ENCODE measurements around the gene PRKCZ. TPM values are rescaled to one million over a fixed set of nuclear protein-coding genes. Genes with fewer than 3 reads are reported as not detected.

PRKCZ gene
- polyA plus RNA-seq, 1 of the 3 experiments (the other 2 are of a cell fraction): 24.2 TPM

- Histone ChIP-seq H3K4me3 (ENCODE audit: low read depth in 2 of 2, low read length in 1 of 2) (peak overlapping the region in 1 of 2 experiments; percentile 40; a peak in 1 of 4 replicates), H3K4me2 (peak overlapping the region; percentile 83), H3K27me3 (ENCODE audit: insufficient read depth) (no peaks in the 10 kb centered on the region)
These were observed 140.3 kb downstream of the PRKCZ start for GRCh38 chr1:2190491-2190976.

GRCh38 chr1:2192031-2192995 lies 142.1 kb downstream of the PRKCZ start:
- Histone ChIP-seq H3F3A (replicated peaks; ENCODE audit: insufficient read depth) (peaks cover 4% of the 10 kb centered on the region), H3K4me1 (ENCODE audit: control insufficient read depth in 1 of 2, insufficient read depth in 2 of 2, low read depth in 1 of 2, low read length in 1 of 2) (peaks cover 0 to 42% of the 10 kb centered on the region in 2 experiments; a peak in 1 of 4 replicates), H3K9me3 (no peaks in the 10 kb centered on the region), H3K27ac (ENCODE audit: low read depth in 2 of 2, low read length in 1 of 2) (peak overlapping the region in 1 of 2 experiments; percentile 3; a peak in 1 of 4 replicates), H3K9me2 (no peaks in the 10 kb centered on the region), H3K79me2 (ENCODE audit: insufficient read depth) (peaks cover 46% of the 10 kb centered on the region), H3K4me2 (peak overlapping the region; percentile 87; the same call in 1 of the 2 replicates), H3K4me3 (ENCODE audit: low read depth in 2 of 2, low read length in 1 of 2) (0 out of 4 replicates have a peak overlapping the region, but pooled peaks of 1 of the 2 experiments have one; percentile 12), H4K20me1 (ENCODE audit: insufficient read depth) (no peaks in the 10 kb centered on the region), H3K9ac (no peak overlapping the region), H3K27me3 (ENCODE audit: insufficient read depth) (no peaks in the 10 kb centered on the region), H3K36me3 (replicated peaks in 1 of 2; ENCODE audit: control insufficient read depth in 1 of 2, insufficient read depth in 2 of 2, low read length in 1 of 2) (peaks cover 0 to 7% of the 10 kb centered on the region in 2 experiments), H2AFZ (ENCODE audit: low read depth) (no peak overlapping the region)
- DNase-seq: no peak
- CTCF ChIA-PET: interaction anchor here (0.8 to 7.2 kb wide), 4 partner anchors 17 to 267 kb away, joined by 3 to 53 read pairs (median 20); no protein-coding TSS in a partner anchor
- 88% methylated on average over 26 of the region's 30 CpGs for WGBS (ENCODE audit: low lambda C conversion rate)
- POLR2A ChIA-PET: interaction anchor here (0.5 kb wide), 1 partner anchor 18 kb away, joined by 3 read pairs; no protein-coding TSS in a partner anchor
- TF ChIP-seq, protein P1, sequence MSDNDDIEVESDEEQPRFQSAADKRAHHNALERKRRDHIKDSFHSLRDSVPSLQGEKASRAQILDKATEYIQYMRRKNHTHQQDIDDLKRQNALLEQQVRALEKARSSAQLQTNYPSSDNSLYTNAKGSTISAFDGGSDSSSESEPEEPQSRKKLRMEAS (IDR thresholded peaks at IDR 0.05; ENCODE audit: low read depth): no peak
- TF ChIP-seq, protein P2, sequence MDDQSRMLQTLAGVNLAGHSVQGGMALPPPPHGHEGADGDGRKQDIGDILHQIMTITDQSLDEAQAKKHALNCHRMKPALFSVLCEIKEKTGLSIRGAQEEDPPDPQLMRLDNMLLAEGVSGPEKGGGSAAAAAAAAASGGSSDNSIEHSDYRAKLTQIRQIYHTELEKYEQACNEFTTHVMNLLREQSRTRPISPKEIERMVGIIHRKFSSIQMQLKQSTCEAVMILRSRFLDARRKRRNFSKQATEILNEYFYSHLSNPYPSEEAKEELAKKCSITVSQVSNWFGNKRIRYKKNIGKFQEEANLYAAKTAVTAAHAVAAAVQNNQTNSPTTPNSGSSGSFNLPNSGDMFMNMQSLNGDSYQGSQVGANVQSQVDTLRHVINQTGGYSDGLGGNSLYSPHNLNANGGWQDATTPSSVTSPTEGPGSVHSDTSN (IDR thresholded peaks at IDR 0.05): no peak

More at GRCh38 chr1:2190491-2190976, 140.3 kb downstream of the PRKCZ start:
- Histone ChIP-seq H3K36me3 (replicated peaks in 1 of 2; ENCODE audit: control insufficient read depth in 1 of 2, insufficient read depth in 2 of 2, low read length in 1 of 2) (peaks cover 0 to 18% of the 10 kb centered on the region in 2 experiments), H3F3A (replicated peaks; ENCODE audit: insufficient read depth) (peaks cover 4% of the 10 kb centered on the region), H2AFZ (ENCODE audit: low read depth) (no peak overlapping the region), H4K20me1 (ENCODE audit: insufficient read depth) (no peaks in the 10 kb centered on the region), H3K9ac (no peak overlapping the region), H3K9me2 (no peaks in the 10 kb centered on the region), H3K9me3 (no peaks in the 10 kb centered on the region), H3K79me2 (ENCODE audit: insufficient read depth) (peaks cover 46% of the 10 kb centered on the region), H3K27ac (ENCODE audit: low read depth in 2 of 2, low read length in 1 of 2) (peak overlapping the region; percentile 66 to 93; a peak in 3 of 4 replicates), H3K4me1 (ENCODE audit: control insufficient read depth in 1 of 2, insufficient read depth in 2 of 2, low read depth in 1 of 2, low read length in 1 of 2) (peaks cover 0 to 41% of the 10 kb centered on the region in 2 experiments; a peak in 1 of 4 replicates)
- no peak for TF ChIP-seq TEAD4 (IDR thresholded peaks at IDR 0.05; ENCODE audit: borderline replicate concordance, insufficient read depth)
- no peak for TF ChIP-seq NRF1 (IDR thresholded peaks at IDR 0.05; ENCODE audit: low read depth, low read length)
- TF ChIP-seq YY1 (IDR thresholded peaks at IDR 0.05; ENCODE audit: low read depth): no peak
- TF ChIP-seq POLR2AphosphoS5 (IDR thresholded peaks at IDR 0.05; ENCODE audit: low read depth, low read length): no peak
- no peak for TF ChIP-seq CHD2 (IDR thresholded peaks at IDR 0.05; ENCODE audit: low read length, partially characterized antibody)
- TF ChIP-seq, protein P2 (IDR thresholded peaks at IDR 0.05): no peak
- TF ChIP-seq USF2 (IDR thresholded peaks at IDR 0.05; ENCODE audit: borderline replicate concordance, low read depth, low read length): no peak
- TF ChIP-seq MXI1 (IDR thresholded peaks at IDR 0.05; ENCODE audit: low read depth, low read length): no peak
- TF ChIP-seq TCF12 (IDR thresholded peaks at IDR 0.05): no peak
- CTCF ChIA-PET: interaction anchor here (0.6 to 7.2 kb wide), 5 partner anchors 15 to 191 kb away, joined by 3 to 53 read pairs (median 4); no protein-coding TSS in a partner anchor
- DNase-seq: no peak
- 92% methylated on average over 10 of the region's 19 CpGs for WGBS (ENCODE audit: low lambda C conversion rate)
- POLR2A ChIA-PET: interaction anchor here (1.5 to 1.6 kb wide), 2 partner anchors 11 to 41 kb away, joined by 4 to 5 read pairs; no protein-coding TSS in a partner anchor

Measured in SK-N-SH (cell line).